ENCODE results near the gene VWA3B. TPM values are rescaled to one million over a fixed set of nuclear protein-coding genes. Genes with fewer than 3 reads are reported as not detected.

VWA3B gene
- total RNA-seq, 1 experiment from 2014 or later, result not detected

DNA sequence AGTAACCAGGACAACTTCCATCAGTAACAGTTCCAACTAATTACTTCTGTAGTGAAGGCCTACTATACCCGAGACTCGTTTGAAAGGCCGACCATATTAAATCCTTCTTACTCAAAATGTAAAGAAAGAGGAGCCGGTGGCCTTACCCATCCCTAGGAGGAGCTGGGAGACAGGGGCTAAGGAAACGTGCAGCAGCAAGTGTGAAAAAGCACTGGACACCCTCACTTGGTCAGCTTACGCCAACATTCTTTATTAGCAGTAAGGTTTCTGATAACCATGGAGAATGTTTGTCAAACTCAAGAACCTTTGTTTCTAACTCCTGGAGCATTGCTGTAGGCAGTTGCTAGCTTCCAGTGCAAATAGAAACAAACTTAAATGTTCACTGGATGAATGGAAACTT, 26.7 kb upstream of the VWA3B start:
- Histone ChIP-seq H3K27me3 (replicated peaks; ENCODE audit: insufficient read depth, low read depth, low read length, poor library complexity) (no peaks in the 10 kb centered on the region), H3K36me3 (ENCODE audit: insufficient read depth, low read length, poor library complexity, severe bottlenecking) (no peaks in the 10 kb centered on the region), H3K4me3 (ENCODE audit: low read depth, low read length, poor library complexity, severe bottlenecking) (no peak overlapping the region), H3K9me3 (ENCODE audit: low read depth, low read length, poor library complexity, severe bottlenecking) (no peaks in the 10 kb centered on the region), H3K27ac (ENCODE audit: low read depth, low read length, poor library complexity, severe bottlenecking) (no peak overlapping the region), H3K4me1 (ENCODE audit: insufficient read depth, low read length, poor library complexity, severe bottlenecking) (no peaks in the 10 kb centered on the region)
- POLR2A ChIA-PET (ENCODE audit: low non-redundant PET), result no interaction called here
- TF ChIP-seq, protein P1, sequence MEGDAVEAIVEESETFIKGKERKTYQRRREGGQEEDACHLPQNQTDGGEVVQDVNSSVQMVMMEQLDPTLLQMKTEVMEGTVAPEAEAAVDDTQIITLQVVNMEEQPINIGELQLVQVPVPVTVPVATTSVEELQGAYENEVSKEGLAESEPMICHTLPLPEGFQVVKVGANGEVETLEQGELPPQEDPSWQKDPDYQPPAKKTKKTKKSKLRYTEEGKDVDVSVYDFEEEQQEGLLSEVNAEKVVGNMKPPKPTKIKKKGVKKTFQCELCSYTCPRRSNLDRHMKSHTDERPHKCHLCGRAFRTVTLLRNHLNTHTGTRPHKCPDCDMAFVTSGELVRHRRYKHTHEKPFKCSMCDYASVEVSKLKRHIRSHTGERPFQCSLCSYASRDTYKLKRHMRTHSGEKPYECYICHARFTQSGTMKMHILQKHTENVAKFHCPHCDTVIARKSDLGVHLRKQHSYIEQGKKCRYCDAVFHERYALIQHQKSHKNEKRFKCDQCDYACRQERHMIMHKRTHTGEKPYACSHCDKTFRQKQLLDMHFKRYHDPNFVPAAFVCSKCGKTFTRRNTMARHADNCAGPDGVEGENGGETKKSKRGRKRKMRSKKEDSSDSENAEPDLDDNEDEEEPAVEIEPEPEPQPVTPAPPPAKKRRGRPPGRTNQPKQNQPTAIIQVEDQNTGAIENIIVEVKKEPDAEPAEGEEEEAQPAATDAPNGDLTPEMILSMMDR (conservative IDR thresholded peaks at IDR 0.05; ENCODE audit: low read depth, low read length), result no peak
- TF ChIP-seq EZH2 (IDR thresholded peaks at IDR 0.05; ENCODE audit: borderline replicate concordance, low read depth, low read length, poor library complexity, severe bottlenecking), result no peak
- CTCF ChIA-PET, result no interaction called here
- no TSS peak for BruUV-seq (replicated peaks)
- DNase-seq (ENCODE audit: low spot score), result no peak
- intact Hi-C loops (cut with micrococcal nuclease; ENCODE audit: unreplicated experiment), result no loop called here

DNA sequence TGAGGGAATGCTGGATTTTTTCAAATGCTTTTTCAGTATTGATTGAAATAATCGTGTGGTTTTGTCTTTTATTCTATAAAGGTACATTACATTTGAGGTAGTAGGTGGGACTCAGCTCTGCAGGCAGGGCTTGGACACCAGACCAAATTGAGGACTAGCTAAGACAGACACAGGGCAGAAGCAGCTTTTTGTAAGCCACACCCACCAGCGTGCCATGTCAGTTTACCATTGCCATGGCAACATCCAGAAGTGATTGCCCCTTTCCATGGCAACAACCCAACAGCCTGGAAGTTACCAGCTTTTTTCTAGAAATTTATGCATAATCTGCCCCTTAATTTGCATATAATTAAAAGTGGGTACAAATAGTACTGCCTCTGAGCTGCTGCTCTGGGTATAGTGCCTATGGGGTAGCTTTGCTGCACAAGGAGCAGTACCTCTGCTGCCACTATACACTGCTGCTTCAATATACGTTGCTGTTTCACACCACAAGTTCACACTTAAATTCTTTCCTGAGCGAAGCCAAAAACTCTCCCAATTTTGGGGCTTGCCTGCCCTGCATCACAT, 23.6 kb upstream of the VWA3B start:
- Histone ChIP-seq H3K27me3 (replicated peaks; ENCODE audit: insufficient read depth, low read depth, low read length, poor library complexity) (no peaks in the 10 kb centered on the region), H3K27ac (ENCODE audit: low read depth, low read length, poor library complexity, severe bottlenecking) (no peak overlapping the region), H3K9me3 (ENCODE audit: low read depth, low read length, poor library complexity, severe bottlenecking) (no peaks in the 10 kb centered on the region), H3K36me3 (ENCODE audit: insufficient read depth, low read length, poor library complexity, severe bottlenecking) (no peaks in the 10 kb centered on the region), H3K4me1 (ENCODE audit: insufficient read depth, low read length, poor library complexity, severe bottlenecking) (no peaks in the 10 kb centered on the region), H3K4me3 (ENCODE audit: low read depth, low read length, poor library complexity, severe bottlenecking) (no peak overlapping the region)
- ChIA-PET POLR2A (ENCODE audit: low non-redundant PET) (no interaction called here), CTCF (no interaction called here)
- BruUV-seq (replicated peaks), result no TSS peak
- intact Hi-C loops (cut with micrococcal nuclease; ENCODE audit: unreplicated experiment), result no loop called here
- TF ChIP-seq, protein P1 (conservative IDR thresholded peaks at IDR 0.05; ENCODE audit: low read depth, low read length), result no peak
- no peak for TF ChIP-seq EZH2 (IDR thresholded peaks at IDR 0.05; ENCODE audit: borderline replicate concordance, low read depth, low read length, poor library complexity, severe bottlenecking)
- DNase-seq (ENCODE audit: low spot score), result no peak

DNA sequence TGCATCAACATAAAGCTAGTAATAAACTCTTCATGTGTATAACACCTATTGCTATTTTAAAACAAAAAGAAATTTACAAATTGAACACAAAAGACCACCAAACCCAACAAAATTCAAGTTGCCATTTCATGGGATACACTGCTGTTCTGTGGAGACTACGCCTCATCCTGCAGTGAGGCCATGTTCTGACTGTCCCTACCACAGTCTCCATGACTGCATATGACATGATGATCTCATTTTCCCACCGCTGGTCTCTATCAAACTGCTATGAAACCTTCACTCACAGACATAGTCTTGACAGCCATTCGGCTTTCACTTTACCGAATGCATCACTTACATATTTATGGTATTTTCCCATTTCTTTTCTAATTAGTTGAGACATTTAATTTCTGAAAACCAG, 21.2 kb upstream of the VWA3B start:
- ChIA-PET CTCF (no interaction called here), POLR2A (ENCODE audit: low non-redundant PET) (no interaction called here)
- TF ChIP-seq, protein P1 (conservative IDR thresholded peaks at IDR 0.05; ENCODE audit: low read depth, low read length), result no peak
- no peak for TF ChIP-seq EZH2 (IDR thresholded peaks at IDR 0.05; ENCODE audit: borderline replicate concordance, low read depth, low read length, poor library complexity, severe bottlenecking)
- no TSS peak for BruUV-seq (replicated peaks)
- Histone ChIP-seq H3K4me3 (ENCODE audit: low read depth, low read length, poor library complexity, severe bottlenecking) (no peak overlapping the region), H3K36me3 (ENCODE audit: insufficient read depth, low read length, poor library complexity, severe bottlenecking) (no peaks in the 10 kb centered on the region), H3K9me3 (ENCODE audit: low read depth, low read length, poor library complexity, severe bottlenecking) (no peaks in the 10 kb centered on the region), H3K27me3 (replicated peaks; ENCODE audit: insufficient read depth, low read depth, low read length, poor library complexity) (no peaks in the 10 kb centered on the region), H3K4me1 (ENCODE audit: insufficient read depth, low read length, poor library complexity, severe bottlenecking) (no peaks in the 10 kb centered on the region), H3K27ac (ENCODE audit: low read depth, low read length, poor library complexity, severe bottlenecking) (no peak overlapping the region)
- no peak for DNase-seq (ENCODE audit: low spot score)
- intact Hi-C loops (cut with micrococcal nuclease; ENCODE audit: unreplicated experiment), result no loop called here

Measured in A673 (cell line).